Suppressor macrophage (primary cell): ENCODE data around the gene MCAM.
A peak's percentile ranks its signal among the peaks of the same experiment; 100 is the strongest.

Experiments
- DNase-seq, 4 experiments: peaks; one replicate each; pipeline ENCODE4 v3.0.0-alpha.2; 2020 to 2022
- total RNA-seq, 17 experiments: gene quantifications; one replicate each; lab custom pipeline; 2026; ENCODE audit warnings: mixed read lengths in 6 of 17, inconsistent platforms in 3 of 17; lab: John Stamatoyannopoulos, UW

Gene MCAM, protein sequence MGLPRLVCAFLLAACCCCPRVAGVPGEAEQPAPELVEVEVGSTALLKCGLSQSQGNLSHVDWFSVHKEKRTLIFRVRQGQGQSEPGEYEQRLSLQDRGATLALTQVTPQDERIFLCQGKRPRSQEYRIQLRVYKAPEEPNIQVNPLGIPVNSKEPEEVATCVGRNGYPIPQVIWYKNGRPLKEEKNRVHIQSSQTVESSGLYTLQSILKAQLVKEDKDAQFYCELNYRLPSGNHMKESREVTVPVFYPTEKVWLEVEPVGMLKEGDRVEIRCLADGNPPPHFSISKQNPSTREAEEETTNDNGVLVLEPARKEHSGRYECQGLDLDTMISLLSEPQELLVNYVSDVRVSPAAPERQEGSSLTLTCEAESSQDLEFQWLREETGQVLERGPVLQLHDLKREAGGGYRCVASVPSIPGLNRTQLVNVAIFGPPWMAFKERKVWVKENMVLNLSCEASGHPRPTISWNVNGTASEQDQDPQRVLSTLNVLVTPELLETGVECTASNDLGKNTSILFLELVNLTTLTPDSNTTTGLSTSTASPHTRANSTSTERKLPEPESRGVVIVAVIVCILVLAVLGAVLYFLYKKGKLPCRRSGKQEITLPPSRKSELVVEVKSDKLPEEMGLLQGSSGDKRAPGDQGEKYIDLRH
- total RNA-seq: 0.04 to 4.3 (median 0.68) reads per million in 17 experiments

- no peak for DNase-seq
These were observed at the start of gene MCAM for GRCh38 chr11:119316729-119317591. Gene MCAM, minus strand, starts transcription at chr11:119317130. Its CDS starts 29 bp downstream, at chr11:119317101.

- peak; percentile 59 to 81 (median 70) for DNase-seq
These were observed 48.2 kb upstream of the MCAM start for GRCh38 chr11:119365071-119365591.

DNA sequence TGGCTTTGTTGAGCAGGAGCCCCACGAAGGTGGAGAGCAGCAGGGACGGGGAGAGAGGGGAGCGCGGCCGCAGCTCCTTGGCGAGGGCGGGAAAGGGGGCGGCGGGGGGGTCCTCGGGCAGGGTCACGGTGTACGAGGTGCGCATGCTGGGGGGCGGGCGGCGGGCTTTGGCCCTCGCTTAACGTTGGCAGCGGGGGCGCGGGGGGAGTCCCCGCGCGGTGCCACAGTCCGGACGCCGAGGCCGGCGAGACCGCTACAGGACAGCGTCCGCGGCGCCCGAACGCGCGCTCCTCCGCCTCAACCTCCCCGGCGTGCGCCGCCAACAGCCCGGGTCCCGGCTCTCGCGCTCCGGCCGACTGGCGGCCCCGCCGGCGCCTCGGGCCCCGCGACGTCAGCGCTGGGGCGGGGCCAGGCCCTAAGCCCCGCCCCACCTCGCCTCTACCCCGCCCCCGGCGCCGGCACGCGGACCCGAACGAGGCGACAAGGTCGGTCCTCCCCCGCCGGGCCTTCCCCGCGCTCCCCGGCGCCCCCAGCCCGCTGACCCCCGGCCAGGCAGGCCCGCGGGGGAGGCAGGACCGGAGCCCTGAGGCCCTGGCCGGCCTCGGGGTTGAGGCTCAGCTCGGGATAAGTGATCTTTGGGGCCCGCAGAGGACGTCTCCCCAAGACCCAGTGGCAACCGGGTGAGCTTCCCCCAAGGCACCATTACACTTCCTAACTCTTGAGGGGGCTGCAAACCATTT, 47.1 kb upstream of the MCAM start:
- peak; percentile 78 to 93 (median 88) for DNase-seq

DNA sequence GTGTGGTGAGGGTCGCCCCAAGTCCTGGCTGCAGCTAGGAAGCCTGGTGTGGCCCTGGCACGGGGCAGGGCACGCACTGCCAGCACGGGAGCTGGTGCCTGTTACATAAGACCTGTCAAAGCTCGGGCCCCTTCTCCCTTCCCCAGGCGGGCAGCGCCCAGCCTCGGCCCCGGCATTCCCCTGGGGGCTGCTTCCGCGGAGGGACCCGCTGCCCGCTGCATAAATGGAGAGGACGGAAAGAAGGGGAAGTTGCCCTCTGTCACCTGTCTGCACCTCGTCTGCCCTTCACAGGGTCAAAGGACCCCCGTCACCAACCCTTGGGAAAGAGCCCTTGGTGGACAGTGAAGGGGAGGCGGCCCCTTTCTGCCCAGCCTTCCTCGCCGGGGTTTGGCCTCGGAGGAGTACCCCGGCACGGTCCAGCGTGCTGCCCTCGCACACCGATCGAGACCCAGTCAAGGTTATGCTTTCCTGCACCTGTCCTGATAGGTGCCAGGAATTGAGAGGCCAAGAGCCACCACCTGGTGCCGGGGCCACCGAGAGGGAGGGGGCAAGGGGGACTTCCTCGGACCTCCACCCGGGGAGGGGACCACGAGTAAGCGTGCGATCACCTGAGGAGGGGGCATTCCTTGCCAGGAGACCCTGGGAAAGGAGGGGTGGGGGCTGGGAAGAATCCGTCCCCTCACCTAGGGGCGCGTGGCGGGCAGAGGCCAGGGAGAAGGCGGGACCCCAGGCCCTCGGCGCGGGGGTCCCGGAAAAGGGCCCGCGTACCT, 46.3 kb upstream of the MCAM start:
- peak in 1 of 4 experiments; percentile 37 for DNase-seq

DNA sequence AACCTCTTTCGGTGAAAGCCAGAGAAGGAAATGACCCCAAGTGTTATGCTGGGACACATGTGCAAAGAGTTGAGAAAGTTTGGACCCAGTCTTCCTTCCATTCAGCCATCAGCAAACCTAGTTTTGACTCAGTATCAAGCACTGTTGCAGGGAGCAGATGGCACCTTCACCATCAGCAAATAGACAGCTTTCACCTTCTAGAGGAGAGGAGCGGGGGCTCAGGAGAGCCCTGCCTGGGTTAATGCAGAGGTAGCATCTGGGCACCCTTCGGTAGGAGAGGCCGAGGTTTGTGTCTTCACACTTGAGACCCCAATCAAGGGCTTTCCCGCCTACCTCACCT, 45.8 kb upstream of the MCAM start:
- no peak for DNase-seq

DNA sequence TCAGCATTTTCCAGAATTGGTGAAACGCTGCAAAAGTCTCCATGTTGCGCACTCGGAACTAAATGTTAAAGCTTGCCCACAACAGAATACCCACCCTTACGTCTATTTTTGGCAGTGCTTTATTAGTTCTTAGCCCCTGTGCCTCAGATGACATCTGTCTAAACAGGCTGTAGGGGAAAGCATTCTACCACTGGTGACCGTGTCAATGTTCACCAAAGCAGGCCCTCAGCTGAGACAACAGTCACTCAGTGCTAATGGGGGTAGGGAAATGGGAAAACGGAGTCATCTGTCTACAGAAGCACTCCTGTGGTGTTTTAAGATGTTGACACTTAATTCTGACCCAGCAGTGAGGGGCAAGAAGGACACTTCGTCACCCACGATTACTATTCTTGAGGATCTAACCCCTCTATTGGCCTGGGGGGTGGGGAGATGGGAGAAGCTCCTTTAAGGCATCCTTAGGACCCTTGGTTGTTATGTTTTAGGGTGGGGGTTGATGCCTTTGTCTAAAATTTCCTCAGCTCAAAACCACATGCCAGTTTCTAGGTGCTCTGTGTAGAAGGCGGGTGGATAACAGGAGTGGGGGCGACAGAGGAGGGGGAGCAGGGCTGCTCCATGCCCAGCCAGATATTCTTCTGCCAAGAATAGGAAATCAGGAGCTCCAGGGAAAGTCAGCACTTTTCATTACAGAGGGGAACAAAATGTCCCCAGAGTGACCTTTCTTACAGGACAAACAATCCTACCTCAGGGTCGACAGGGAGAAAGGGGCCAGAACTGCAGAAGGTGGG, 45.2 kb upstream of the MCAM start:
- peak in 3 of 4 experiments; percentile 36 to 58 (median 57) for DNase-seq

DNA sequence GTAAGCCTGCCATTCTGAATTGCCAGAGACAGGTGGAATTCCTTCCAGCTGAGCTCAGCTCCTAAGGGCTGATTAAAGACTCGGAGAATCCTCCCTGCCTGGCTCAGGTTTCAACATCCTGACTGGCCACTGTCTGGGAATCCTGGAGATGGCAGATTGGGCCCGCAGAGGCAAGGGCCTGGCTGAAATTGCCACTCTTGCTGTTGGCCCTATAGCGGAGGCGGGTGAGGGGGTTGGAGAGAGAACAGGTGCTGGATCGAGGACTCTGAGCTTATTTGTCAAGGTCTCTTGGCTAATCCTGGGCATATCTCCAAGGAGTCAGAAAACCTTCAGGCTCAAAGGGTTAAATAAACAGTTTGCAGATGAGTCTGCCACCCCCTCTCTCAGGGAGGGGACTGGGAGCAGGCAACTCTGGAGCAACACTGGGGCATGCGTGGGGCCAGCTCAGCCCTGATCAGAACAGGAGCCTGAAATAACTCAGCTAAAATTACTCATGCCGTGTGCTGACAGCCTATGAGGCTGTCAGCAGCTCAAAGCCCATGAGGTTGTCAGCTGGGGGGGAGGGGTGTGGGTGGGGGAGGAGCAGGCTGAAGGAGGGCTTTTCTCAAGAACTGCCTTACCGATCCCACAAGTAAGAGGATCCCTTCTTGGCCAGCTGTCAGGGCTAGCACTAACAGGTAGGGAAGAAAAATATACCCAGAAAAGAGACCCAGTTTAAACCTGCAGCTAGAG, 44.3 kb upstream of the MCAM start:
- peak; percentile 81 to 94 (median 90) for DNase-seq

- DNase-seq: peak; percentile 62 to 83 (median 82)
These were observed 42.7 kb upstream of the MCAM start for GRCh38 chr11:119359365-119360214.

- DNase-seq: no peak
These were observed 40.1 kb upstream of the MCAM start for GRCh38 chr11:119357074-119357473.

DNA sequence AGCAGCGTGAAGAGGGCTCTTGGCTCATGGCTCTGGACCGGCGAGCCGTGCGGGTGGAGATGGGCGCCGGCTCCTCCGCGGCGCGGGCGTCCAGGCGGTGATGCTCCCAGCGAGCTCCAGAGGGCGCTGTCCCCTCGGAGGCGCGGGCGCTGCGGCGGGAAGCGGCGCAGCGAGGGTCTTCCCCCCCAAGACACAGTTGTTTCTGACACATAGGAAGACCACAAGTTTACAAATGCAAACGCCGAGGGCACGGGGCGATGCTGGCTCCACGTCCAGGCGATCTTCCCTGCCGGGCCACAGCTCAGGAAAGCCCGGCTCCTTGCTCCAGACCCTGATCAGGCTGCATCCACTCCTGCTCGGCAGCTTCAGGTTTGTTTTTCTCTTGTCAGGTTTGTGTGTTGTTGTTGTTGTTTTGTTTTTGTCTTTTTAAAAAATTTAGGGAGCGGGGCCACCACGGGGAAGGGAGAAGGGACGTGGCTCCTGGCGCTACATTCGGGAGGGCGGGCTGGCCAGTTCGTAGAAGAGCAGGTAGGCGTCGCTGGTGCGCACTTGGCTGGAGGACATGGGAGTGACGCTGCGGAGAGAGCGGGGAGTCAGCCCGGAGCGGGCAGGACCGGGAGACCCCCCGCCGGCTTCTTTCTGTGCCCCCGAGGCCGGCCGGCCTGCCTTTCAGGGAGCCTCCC, 39.6 kb upstream of the MCAM start:
- peak; percentile 71 to 87 (median 82) for DNase-seq

- no peak for DNase-seq
These were observed 38.3 kb upstream of the MCAM start for GRCh38 chr11:119355091-119355843.

GRCh38 chr11:119352857-119353260, 35.9 kb upstream of the MCAM start:
- DNase-seq: no peak

DNA sequence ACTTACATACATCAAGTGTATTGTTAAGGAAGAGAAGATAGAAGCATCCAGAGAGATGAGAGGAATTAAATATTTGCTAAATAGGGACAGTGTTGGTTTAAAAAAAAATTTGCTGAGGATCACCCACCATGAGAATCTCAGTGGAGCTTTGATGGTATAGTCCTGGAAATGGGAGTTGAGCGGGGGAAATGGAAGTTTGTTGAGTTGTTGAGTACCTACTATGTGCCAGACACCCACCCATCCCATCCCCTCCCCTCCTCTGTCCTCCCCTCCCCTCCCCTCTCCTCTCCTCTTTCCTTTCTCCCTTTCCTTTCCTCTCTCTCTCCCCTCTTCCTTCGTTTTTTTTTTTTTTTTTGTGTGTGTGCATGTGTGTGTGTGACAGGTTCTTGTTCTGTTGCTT, 34.3 kb upstream of the MCAM start:
- no peak for DNase-seq

DNA sequence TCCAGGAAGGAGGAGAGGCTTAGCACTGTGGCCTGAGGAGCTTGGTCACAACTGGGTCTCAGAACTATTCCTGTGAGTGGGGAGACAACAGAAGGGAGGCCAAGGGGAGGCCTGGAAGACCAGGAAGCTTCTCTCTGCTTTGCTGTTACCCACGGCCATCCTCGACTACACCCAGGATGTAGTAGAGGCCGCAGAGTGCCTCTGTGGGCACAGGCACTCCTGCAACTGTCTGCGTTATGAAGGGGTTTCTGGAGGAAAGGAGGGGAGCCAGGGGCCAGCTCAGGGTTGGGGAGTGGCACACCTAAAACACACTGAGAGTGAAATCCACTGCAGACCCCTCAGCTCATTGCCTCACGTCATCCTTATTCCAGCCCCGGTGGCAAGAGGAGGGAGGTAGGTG, 33.4 kb upstream of the MCAM start:
- DNase-seq: no peak

GRCh38 chr11:119347940-119348605, 31.1 kb upstream of the MCAM start:
- DNase-seq: no peak

DNA sequence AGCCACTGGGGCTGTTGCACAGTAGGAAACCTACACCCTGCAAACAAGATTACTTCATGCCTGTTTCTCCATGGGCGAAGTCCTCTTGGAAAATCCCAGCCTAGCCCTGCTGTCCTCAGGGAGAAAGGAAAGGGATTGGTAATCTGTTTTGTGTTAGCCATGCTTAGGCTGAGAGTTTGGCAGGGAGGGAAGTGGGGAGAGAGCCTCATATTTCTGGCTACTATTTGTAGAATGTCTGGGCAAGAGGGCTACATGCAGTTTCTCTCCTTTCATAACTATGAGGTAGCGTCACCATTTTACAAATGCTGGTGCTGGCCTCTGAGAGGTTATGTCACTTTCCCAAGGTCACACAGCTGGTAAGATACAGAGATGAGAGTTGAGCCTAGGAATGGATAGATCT, 30.3 kb upstream of the MCAM start:
- no peak for DNase-seq

- no peak for DNase-seq
These were observed 29.7 kb upstream of the MCAM start, which contains the start of gene MFRP for GRCh38 chr11:119346605-119347004. Gene MFRP, minus strand, starts transcription at chr11:119346705. Its CDS starts 192 bp downstream, at chr11:119346513.
